Mucosa of descending colon (tissue), 3 donors: ENCODE measurements around the gene ASAP3. TPM values are rescaled to one million over a fixed set of nuclear protein-coding genes. Genes with fewer than 3 reads are reported as not detected.

ENCODE experiments used
- ATAC-seq: fragments of 200-7000 bp; cut with Tn5 transposase; one replicate; pipeline ENCODE4 v1.9.1; 2020; ENCODE audit warnings: mild to moderate bottlenecking, moderate library complexity
- DNase-seq, 3 donors: peaks; one replicate each; pipeline ENCODE4 v3.0.0-alpha.2; 2020
- H3K36me3 ChIP-seq: fragments of 200-600 bp; one replicate; pipeline ENCODE4 v1.8.0; 2021; ENCODE audit warnings: low read depth, mild to moderate bottlenecking
- H3K4me1 ChIP-seq: fragments of 200-600 bp; one replicate; pipeline ENCODE4 v1.8.0; 2021; ENCODE audit warnings: low read depth, mild to moderate bottlenecking
- H3K4me3 ChIP-seq: fragments of 200-600 bp; one replicate; pipeline ENCODE4 v1.8.0; 2021; ENCODE audit warnings: mild to moderate bottlenecking
- H3K9me3 ChIP-seq: fragments of 200-600 bp; one replicate; pipeline ENCODE4 v1.8.0; 2021; ENCODE audit warnings: mild to moderate bottlenecking
- intact Hi-C, 2 donors: fragments of 100-400 bp; cut with DNase I in 1 of 2; cut with micrococcal nuclease in 1 of 2; formaldehyde crosslinking; loops; one replicate each; pipeline versions ENCODE4 v1.11.0 to v1.11.1; 2022; cut with DNase I, micrococcal nuclease
- long read RNA-seq, 2 donors: library from polyadenylated mRNA; unstranded; transcript quantifications; one replicate each; pipeline ENCODE4 v2.0.0, GENCODE V29; 2019 to 2021
- total RNA-seq, 3 donors: library from RNA; stranded (reverse); fragmentation: NEBNext Ultra II Directional in 2 of 3; extraction: Animal tissue kit (Norgen Biotek cat#: 25700) in 2 of 3; gene quantifications; one replicate each; pipeline versions ENCODE4 v1.2.1 to v1.2.4, GENCODE V29; 2021 to 2023
- TF ChIP-seq, protein P1 (sequence below): fragments of 200-600 bp; IDR thresholded peaks from one replicate; pipeline ENCODE4 v1.8.0; 2022; ENCODE audit warnings: antibody characterized with exemption, mild to moderate bottlenecking
- donor health status: DM: no; HTN: no; CAD: no; lungs with moderate emphysema.
- donor health status: DM: no; HTN: no; CAD: no.
- donor health status: DM: no; HTN: yes; CAD: no.

The ASAP3 gene
- total RNA-seq: 10 to 100 TPM; 31.2 to 38.8 (median 37.8) TPM
- long read RNA-seq, donor 1, full-length matches to known transcripts: 21 of 43 reads
- long read RNA-seq, donor 1, partial matches to known transcripts: 16 of 43 reads
- long read RNA-seq, donor 1, other reads (novel, unspliced or antisense): 6 of 43 reads
- long read RNA-seq, donor 2, full-length matches to known transcripts: 8 of 14 reads
- long read RNA-seq, donor 2, partial matches to known transcripts: 3 of 14 reads
- long read RNA-seq, donor 2, other reads (novel, unspliced or antisense): 3 of 14 reads

DNA sequence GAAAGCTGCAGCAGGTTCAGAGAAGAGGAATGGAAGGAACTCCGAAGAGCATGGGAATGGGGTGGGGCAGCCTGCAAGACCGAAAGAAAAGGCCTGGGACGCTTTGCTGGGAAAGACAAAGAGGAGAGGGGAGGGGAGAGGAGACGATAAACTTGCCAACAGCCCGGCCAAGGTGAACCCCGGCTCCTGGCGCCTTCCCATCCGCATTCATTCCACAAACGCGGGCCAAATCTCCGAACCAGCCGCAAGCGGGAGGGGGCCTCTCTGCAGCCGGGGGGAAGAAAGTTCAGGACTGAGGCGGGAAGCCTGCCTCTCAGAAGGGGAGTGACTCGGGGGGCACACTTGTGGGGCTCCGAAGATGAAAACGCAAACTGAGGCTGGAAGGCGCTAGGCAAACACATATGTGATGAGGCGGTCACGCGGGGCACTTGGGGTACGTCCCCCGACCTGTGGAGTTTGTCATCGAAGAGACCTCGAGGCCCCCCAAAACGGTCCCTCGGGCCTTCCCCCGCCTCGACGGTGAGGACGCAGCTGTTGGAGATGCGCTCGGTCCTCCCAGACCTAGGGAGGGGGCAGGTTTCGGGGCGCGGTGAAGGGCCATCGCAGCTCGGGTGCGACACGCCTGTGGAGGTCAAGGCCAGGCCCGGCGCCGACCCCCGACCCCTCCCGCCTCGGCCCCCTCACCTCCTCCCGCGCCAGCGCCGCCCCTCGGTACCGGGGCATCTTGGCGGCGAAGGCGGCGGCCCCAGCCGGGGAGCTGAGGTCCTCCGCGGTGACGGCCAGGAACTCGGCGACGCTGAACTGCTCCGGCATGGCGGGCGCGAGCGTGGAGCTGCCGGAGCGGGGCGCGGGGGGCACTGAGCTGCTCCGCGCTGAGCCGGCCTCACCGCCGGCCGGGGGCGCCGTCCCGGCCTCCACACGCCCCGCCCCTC lies at the start of gene ASAP3:
TSS of gene ASAP3 (minus strand) at position 859 of the 932 bp plus-strand sequence. CDS start at position 813, 46 bp downstream.
- Histone ChIP-seq H3K36me3 (no peaks in the 10 kb centered on the region), H3K4me3 (peak within 1 kb of the TSS; percentile 56), H3K4me1 (no peaks in the 10 kb centered on the region), H3K9me3 (no peaks in the 10 kb centered on the region)
- TF ChIP-seq, protein P1, sequence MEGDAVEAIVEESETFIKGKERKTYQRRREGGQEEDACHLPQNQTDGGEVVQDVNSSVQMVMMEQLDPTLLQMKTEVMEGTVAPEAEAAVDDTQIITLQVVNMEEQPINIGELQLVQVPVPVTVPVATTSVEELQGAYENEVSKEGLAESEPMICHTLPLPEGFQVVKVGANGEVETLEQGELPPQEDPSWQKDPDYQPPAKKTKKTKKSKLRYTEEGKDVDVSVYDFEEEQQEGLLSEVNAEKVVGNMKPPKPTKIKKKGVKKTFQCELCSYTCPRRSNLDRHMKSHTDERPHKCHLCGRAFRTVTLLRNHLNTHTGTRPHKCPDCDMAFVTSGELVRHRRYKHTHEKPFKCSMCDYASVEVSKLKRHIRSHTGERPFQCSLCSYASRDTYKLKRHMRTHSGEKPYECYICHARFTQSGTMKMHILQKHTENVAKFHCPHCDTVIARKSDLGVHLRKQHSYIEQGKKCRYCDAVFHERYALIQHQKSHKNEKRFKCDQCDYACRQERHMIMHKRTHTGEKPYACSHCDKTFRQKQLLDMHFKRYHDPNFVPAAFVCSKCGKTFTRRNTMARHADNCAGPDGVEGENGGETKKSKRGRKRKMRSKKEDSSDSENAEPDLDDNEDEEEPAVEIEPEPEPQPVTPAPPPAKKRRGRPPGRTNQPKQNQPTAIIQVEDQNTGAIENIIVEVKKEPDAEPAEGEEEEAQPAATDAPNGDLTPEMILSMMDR: no peak
- peak; percentile 3 for ATAC-seq
- intact Hi-C loops: no loop called here
- DNase-seq: peak; percentile 46 to 71 (median 71)

- DNase-seq: no peak
- intact Hi-C loops: no loop called here
- Histone ChIP-seq H3K4me1 (peaks cover 30% of the 10 kb centered on the region), H3K9me3 (no peaks in the 10 kb centered on the region), H3K4me3 (no peak overlapping the region), H3K36me3 (no peaks in the 10 kb centered on the region)
- TF ChIP-seq, protein P1: no peak
- ATAC-seq: no peak
These were observed 49.5 kb upstream of the ASAP3 start for GRCh38 chr1:23533246-23534023.

GRCh38 chr1:23531562-23532094 lies 47.6 kb upstream of the ASAP3 start:
- DNase-seq (no peak), ATAC-seq (no peak)
- intact Hi-C loops: no loop called here
- Histone ChIP-seq H3K4me3 (no peak overlapping the region), H3K36me3 (no peaks in the 10 kb centered on the region), H3K4me1 (peaks cover 48% of the 10 kb centered on the region), H3K9me3 (no peaks in the 10 kb centered on the region)
- TF ChIP-seq, protein P1: no peak

DNA sequence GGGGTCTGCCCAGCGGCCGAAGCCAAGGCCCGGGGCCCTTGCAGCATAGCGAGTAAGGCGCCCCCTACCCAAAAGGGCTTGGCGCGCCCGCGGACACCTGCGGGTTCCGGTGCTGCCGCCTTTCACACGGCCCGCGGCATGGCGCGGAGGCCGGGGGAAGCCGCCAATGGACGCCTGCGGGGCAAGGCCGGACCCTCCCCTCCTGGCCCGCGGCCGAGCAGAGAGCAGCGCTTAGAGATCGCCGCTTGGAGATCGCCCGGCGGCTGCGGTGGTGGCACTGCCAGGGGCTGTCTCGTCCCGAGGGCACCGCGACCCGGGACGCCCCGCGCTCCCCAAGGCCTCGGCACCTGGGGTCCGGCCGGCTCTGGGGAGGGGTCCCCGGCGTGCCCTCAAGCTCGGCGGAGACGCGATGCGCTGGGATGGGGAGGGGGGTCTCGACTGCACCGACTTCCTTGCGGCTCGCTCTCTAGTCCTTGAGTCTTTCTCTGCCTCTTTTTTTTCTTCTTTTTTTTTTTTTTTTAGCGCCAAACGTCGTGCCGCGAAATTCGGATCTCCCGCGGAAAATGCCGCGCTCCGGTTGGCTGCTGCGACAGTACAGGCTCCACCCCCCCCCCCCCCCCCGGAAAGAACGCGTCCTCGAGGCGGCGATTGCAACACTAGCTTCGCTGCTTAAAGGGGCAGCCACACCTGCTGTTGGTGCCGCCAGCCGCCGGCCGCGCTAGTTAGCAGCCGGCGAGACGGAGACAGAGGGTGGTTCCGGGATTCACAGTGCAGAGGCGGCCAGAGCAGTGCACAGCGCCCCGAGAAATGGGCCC lies 47.0 kb upstream of the ASAP3 start, which contains the start of gene E2F2:
TSS of gene E2F2 (minus strand) at position 487 of the 815 bp plus-strand sequence. CDS start at position 47, 440 bp downstream.
- Histone ChIP-seq H3K9me3 (no peaks in the 10 kb centered on the region), H3K4me3 (peak within 1 kb of the TSS; percentile 36), H3K4me1 (peaks cover 55% of the 10 kb centered on the region), H3K36me3 (no peaks in the 10 kb centered on the region)
- ATAC-seq: peak; percentile 66
- intact Hi-C loops: no loop called here
- TF ChIP-seq, protein P1: no peak
- DNase-seq: peak; percentile 88 to 93 (median 90)
